NCI-H524 (cell line): Measurements from ENCODE around the gene KATNB1.
"Not testable (repeated sequence)": the region's sequence is repeated elsewhere in the genome, so short reads cannot be mapped to it uniquely, and the experiment has no call there.

Experiments
- DNase-seq, 2 experiments: peaks; one replicate each; lab custom pipeline; 2025; lab: John Stamatoyannopoulos, UW

Gene KATNB1

GRCh38 chr16:57773019-57773418 lies 37.4 kb downstream of the KATNB1 start:
- no peak for DNase-seq

GRCh38 chr16:57773655-57774295 lies 38.2 kb downstream of the KATNB1 start:
- no peak for DNase-seq

GRCh38 chr16:57774705-57775285 lies 39.2 kb downstream of the KATNB1 start:
- no peak for DNase-seq

GRCh38 chr16:57775661-57776469 lies 40.3 kb downstream of the KATNB1 start:
- peak in 1 of 2 experiments; percentile 61 for DNase-seq

- no peak for DNase-seq
Observed at GRCh38 chr16:57778658-57779057, 43.1 kb downstream of the KATNB1 start.

- DNase-seq, result not testable (repeated sequence)
Observed at GRCh38 chr16:57779836-57780235, 44.3 kb downstream of the KATNB1 start.

- no peak for DNase-seq
Observed at GRCh38 chr16:57781349-57781740, 45.8 kb downstream of the KATNB1 start.

- no peak for DNase-seq
Observed at GRCh38 chr16:57781741-57782606, 46.4 kb downstream of the KATNB1 start.

- DNase-seq, result not testable (repeated sequence)
Observed at GRCh38 chr16:57782607-57783055, 47.1 kb downstream of the KATNB1 start.

- no peak for DNase-seq
Observed at GRCh38 chr16:57783116-57783515, 47.5 kb downstream of the KATNB1 start.

- DNase-seq, result no peak
Observed at GRCh38 chr16:57783883-57784282, 48.3 kb downstream of the KATNB1 start.

- no peak for DNase-seq
Observed at GRCh38 chr16:57784334-57784733, 48.8 kb downstream of the KATNB1 start.

- no peak for DNase-seq
Observed at GRCh38 chr16:57785385-57785784, 49.8 kb downstream of the KATNB1 start.

- no peak for DNase-seq
Observed at GRCh38 chr16:57785924-57786323, 50.4 kb downstream of the KATNB1 start.

GRCh38 chr16:57786632-57787518 lies 51.3 kb downstream of the KATNB1 start:
- DNase-seq, result no peak

- DNase-seq, result no peak
Observed at GRCh38 chr16:57787519-57787905, 51.9 kb downstream of the KATNB1 start.

GRCh38 chr16:57788252-57788841 lies 52.8 kb downstream of the KATNB1 start:
- DNase-seq, result no peak

- DNase-seq, result no peak
Observed at GRCh38 chr16:57788951-57789350, 53.4 kb downstream of the KATNB1 start.

GRCh38 chr16:57791195-57791892 lies 55.8 kb downstream of the KATNB1 start:
- no peak for DNase-seq

GRCh38 chr16:57791893-57792461 lies 56.4 kb downstream of the KATNB1 start:
- no peak for DNase-seq
